ENCODE results near the gene GSG1.

GSG1 gene

DNA sequence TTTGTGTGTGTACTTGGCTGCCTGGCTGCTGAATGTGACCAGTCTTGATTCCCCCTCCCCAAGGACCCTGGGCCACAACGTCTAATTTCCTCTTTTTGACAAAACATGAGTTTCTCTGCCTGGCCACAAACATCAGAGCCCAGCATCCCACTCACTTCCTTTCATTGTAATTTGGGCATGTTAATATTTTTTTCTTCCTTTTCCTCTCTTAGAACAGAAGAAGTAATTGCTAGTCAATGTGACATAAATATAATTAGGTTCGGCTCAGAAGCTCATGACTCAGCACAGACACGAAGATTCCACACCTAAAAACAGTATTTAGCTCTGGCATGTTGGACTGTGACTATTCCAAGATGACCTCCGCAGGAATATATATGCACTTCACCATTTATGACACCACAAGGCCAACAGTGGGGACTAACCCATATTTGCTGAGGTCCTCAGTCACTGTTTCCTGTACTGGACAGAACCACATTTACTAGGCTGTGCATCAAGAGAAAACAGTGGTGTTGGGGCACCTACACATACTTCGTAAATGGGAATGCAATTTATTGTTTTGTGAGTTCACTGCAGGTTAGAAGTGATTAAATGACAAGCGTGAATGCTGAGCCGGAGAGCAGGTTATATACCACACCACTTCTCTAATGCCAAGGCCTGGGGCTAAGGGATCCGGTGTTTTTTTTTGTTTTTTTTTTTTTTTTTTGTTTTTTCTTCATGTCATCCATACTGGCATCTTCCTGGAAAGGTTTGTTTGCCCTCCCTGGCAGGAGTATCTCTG is 4.2 kb downstream of the GSG1 start:
- Histone ChIP-seq H3K9ac (ENCODE audit: insufficient read length, low read depth) (no peak overlapping the region), H3K4me3 (ENCODE audit: insufficient read length, low read depth) (no peak overlapping the region), H3K9me3 (ENCODE audit: insufficient read depth, low read length) (no peaks in the 10 kb centered on the region), H3K27me3 (ENCODE audit: insufficient read depth, insufficient read length) (peaks cover 13% of the 10 kb centered on the region), H3K4me1 (ENCODE audit: insufficient read depth, insufficient read length) (peaks cover 7% of the 10 kb centered on the region), H3K36me3 (ENCODE audit: insufficient read depth, insufficient read length, low read length) (no peaks in the 10 kb centered on the region)
- DNase-seq (ENCODE audit: low read depth, low spot score): no peak
- TF ChIP-seq SUZ12 (IDR thresholded peaks at IDR 0.05; ENCODE audit: extremely low read depth, insufficient read depth, insufficient read length) (no peak), ZNF274 (IDR thresholded peaks at IDR 0.05; ENCODE audit: low read depth, low read length) (no peak), YY1 (IDR thresholded peaks at IDR 0.05; ENCODE audit: insufficient read depth, insufficient read length) (no peak)

DNA sequence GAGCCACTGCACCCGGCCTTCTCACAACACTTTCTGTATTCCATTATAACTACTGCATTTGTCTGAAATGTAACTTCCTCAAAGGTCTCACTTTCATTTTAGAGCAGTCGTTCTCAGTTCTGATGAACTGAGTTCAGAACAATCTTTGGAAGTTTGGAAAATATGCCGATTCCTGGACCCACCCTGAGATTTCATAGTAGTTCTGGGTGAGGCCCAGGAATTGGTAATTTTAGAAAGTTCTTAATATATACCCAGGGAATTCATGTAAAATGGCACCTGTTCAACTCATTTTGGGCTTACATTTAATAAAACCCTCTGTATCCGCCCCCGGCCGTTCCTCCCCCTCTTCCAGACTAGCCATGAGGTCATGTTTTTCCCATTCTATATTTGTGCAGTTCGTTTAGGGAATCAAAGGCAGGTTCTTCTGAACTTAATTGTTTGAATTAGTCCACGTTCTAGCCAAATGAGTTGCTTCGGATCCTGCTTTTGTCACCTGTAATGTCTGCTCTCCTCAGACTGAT is 5.9 kb downstream of the GSG1 start:
- no peak overlapping the region for H3K9ac ChIP-seq (ENCODE audit: insufficient read length, low read depth)
- peaks cover 13% of the 10 kb centered on the region for H3K27me3 ChIP-seq (ENCODE audit: insufficient read depth, insufficient read length)
- H3K4me1 ChIP-seq (ENCODE audit: insufficient read depth, insufficient read length): peaks cover 10% of the 10 kb centered on the region

DNA sequence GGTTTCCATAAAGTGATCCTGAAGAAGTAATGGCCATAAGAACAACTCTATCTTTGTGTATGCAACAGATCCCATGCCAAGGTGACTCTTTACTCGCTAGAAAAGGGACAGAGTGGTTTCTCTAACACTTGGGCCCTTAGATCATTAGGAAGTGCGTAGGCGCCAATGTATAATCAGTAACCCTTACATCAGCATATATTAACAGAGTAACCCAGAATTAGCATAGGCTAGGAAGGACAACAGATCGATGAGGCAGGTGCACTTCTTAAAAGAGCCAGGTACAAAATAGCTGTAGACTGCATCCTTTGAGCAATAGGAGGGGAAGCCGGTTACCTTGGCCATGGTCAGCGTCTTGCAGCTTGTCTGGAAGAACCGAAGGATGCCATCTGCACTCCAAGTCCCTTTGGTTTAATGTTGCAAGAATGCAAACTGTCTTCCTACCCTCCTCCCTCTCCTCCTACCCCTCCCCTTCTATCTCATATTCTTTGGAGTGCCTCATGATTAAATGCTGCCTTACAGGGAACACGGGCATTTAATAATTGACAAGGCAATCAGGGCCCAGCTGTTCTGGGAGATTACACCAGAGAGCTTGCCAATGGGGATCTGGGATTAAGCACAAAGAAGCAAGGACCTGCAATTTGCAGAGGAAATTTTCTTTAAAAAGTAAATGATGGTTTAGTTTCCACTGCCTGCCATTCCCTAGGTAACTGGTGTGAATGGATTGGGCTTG is 8.0 kb downstream of the GSG1 start:
- Histone ChIP-seq H3K27me3 (ENCODE audit: insufficient read depth, insufficient read length) (peaks cover 7% of the 10 kb centered on the region), H3K4me3 (ENCODE audit: insufficient read length, low read depth) (no peak overlapping the region), H3K9ac (ENCODE audit: insufficient read length, low read depth) (no peak overlapping the region), H3K9me3 (ENCODE audit: insufficient read depth, low read length) (no peaks in the 10 kb centered on the region), H3K4me1 (ENCODE audit: insufficient read depth, insufficient read length) (peaks cover 12% of the 10 kb centered on the region), H3K36me3 (ENCODE audit: insufficient read depth, insufficient read length, low read length) (no peaks in the 10 kb centered on the region)
- DNase-seq (ENCODE audit: low read depth, low spot score): no peak
- no peak for TF ChIP-seq ZNF274 (IDR thresholded peaks at IDR 0.05; ENCODE audit: low read depth, low read length)
- no peak for TF ChIP-seq YY1 (IDR thresholded peaks at IDR 0.05; ENCODE audit: insufficient read depth, insufficient read length)

More for the DNA sequence above, 5.9 kb downstream of the GSG1 start:
- DNase-seq (ENCODE audit: low read depth, low spot score): no peak
- TF ChIP-seq ZNF274 (IDR thresholded peaks at IDR 0.05; ENCODE audit: low read depth, low read length) (no peak), SUZ12 (IDR thresholded peaks at IDR 0.05; ENCODE audit: extremely low read depth, insufficient read depth, insufficient read length) (no peak), YY1 (IDR thresholded peaks at IDR 0.05; ENCODE audit: insufficient read depth, insufficient read length) (no peak)
- Histone ChIP-seq H3K9me3 (ENCODE audit: insufficient read depth, low read length) (no peaks in the 10 kb centered on the region), H3K4me3 (ENCODE audit: insufficient read length, low read depth) (no peak overlapping the region), H3K36me3 (ENCODE audit: insufficient read depth, insufficient read length, low read length) (no peaks in the 10 kb centered on the region)

DNA sequence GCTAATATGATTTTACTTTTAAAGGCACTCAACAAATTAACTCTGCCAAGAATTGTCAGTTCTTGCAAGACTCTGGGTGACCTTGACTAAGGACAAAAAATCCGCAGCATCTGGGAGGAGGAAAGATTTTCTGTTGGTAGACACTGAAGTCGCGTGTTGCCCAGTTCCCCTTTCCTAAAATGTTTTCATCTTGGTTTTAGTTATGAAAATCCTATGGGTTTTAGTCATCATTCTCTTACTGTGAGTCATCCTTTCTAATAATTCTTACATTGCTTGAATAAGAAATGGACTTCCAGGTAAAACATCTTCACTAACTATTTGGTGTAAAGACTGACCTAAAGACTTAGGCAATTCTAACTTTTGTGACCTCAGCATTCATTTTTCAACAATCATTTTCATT is 9.1 kb downstream of the GSG1 start:
- Histone ChIP-seq H3K36me3 (ENCODE audit: insufficient read depth, insufficient read length, low read length) (no peaks in the 10 kb centered on the region), H3K4me3 (ENCODE audit: insufficient read length, low read depth) (no peak overlapping the region), H3K9me3 (ENCODE audit: insufficient read depth, low read length) (no peaks in the 10 kb centered on the region), H3K27me3 (ENCODE audit: insufficient read depth, insufficient read length) (no peaks in the 10 kb centered on the region), H3K4me1 (ENCODE audit: insufficient read depth, insufficient read length) (peaks cover 7% of the 10 kb centered on the region), H3K9ac (ENCODE audit: insufficient read length, low read depth) (no peak overlapping the region)
- DNase-seq (ENCODE audit: low read depth, low spot score): no peak
- TF ChIP-seq ZNF274 (IDR thresholded peaks at IDR 0.05; ENCODE audit: low read depth, low read length): no peak
- no peak for TF ChIP-seq SUZ12 (IDR thresholded peaks at IDR 0.05; ENCODE audit: extremely low read depth, insufficient read depth, insufficient read length)
- TF ChIP-seq YY1 (IDR thresholded peaks at IDR 0.05; ENCODE audit: insufficient read depth, insufficient read length): no peak

DNA sequence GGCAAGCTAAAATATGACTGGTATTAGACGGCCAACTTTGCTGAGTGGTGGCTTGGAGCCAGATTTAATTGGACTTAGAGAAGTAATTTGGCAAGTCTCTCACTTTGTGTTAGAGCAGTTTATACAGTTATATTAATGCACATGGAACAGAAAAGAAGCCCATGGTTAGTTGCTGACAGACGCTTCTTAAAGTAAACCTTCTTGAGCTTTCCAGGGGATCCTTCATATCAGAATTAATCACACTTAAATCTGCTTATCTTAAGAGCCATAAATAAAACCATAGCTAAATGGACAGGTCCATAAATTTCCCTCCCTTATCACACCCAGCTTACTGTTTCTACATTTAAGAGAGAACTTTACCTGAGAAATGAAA is 9.6 kb downstream of the GSG1 start:
- H3K9me3 ChIP-seq (ENCODE audit: insufficient read depth, low read length): no peaks in the 10 kb centered on the region
- no peaks in the 10 kb centered on the region for H3K27me3 ChIP-seq (ENCODE audit: insufficient read depth, insufficient read length)
- DNase-seq (ENCODE audit: low read depth, low spot score): no peak
- no peaks in the 10 kb centered on the region for H3K36me3 ChIP-seq (ENCODE audit: insufficient read depth, insufficient read length, low read length)
- H3K4me3 ChIP-seq (ENCODE audit: insufficient read length, low read depth): no peak overlapping the region
- no peak overlapping the region for H3K9ac ChIP-seq (ENCODE audit: insufficient read length, low read depth)
- TF ChIP-seq ZNF274 (IDR thresholded peaks at IDR 0.05; ENCODE audit: low read depth, low read length) (no peak), SUZ12 (IDR thresholded peaks at IDR 0.05; ENCODE audit: extremely low read depth, insufficient read depth, insufficient read length) (no peak)
- peaks cover 10% of the 10 kb centered on the region for H3K4me1 ChIP-seq (ENCODE audit: insufficient read depth, insufficient read length)

DNA sequence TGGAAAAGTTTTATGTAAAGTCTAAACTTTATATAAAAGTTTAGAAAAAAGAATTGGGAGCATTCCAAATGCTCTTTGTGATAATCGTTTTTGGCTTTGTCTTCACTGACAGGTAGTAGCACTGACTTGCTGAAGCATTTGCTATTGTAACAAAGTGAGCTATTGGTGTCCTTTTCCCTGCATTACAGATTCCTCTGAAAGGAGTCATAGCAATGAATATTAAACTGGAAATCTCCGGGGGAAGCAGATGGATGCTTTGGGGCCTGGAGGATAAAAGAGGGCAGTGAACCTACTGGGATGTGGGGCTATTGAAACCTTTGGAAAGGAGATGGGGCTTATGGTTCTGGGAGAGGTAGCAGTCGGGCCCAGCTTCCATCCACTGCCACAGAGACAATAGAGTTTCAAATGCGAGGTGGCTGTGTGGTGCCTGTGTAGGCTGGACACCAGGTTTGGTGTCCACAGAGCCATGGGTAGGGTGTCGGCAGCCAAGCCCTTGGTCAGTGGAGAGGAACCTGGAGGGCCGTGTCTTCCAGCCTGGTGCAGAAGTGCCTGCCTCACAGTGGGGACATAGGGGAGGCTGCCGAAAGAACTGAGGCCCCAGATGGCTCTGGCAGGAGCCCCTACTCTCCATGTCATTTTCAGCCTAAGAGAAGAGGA is 10.1 kb downstream of the GSG1 start:
- no peak for TF ChIP-seq SUZ12 (IDR thresholded peaks at IDR 0.05; ENCODE audit: extremely low read depth, insufficient read depth, insufficient read length)
- no peak for TF ChIP-seq YY1 (IDR thresholded peaks at IDR 0.05; ENCODE audit: insufficient read depth, insufficient read length)
- TF ChIP-seq ZNF274 (IDR thresholded peaks at IDR 0.05; ENCODE audit: low read depth, low read length): no peak
- DNase-seq (ENCODE audit: low read depth, low spot score): no peak
- Histone ChIP-seq H3K27me3 (ENCODE audit: insufficient read depth, insufficient read length) (no peaks in the 10 kb centered on the region), H3K36me3 (ENCODE audit: insufficient read depth, insufficient read length, low read length) (no peaks in the 10 kb centered on the region), H3K9ac (ENCODE audit: insufficient read length, low read depth) (no peak overlapping the region), H3K4me1 (ENCODE audit: insufficient read depth, insufficient read length) (peaks cover 13% of the 10 kb centered on the region), H3K9me3 (ENCODE audit: insufficient read depth, low read length) (no peaks in the 10 kb centered on the region), H3K4me3 (ENCODE audit: insufficient read length, low read depth) (no peak overlapping the region)

DNA sequence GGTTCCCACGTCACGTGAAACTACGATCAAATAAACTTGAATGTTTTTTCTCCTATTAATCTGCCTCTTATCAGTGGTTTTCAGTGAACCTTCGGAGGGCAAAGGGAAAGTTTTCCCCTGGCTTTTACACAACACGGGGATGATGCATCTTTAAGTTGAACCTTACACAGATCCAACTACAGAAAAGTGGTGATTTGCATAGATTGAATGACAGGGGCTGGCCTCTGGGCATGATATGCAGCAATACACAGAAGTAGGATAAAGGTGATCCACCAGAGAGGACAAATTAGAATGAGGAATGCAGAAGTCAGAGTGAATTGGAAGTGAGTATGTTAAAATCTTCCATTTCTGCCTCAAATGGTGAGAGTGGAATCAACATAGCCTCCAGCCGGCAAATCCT is 11.6 kb downstream of the GSG1 start:
- H3K9ac ChIP-seq (ENCODE audit: insufficient read length, low read depth): no peak overlapping the region
- no peaks in the 10 kb centered on the region for H3K9me3 ChIP-seq (ENCODE audit: insufficient read depth, low read length)
- no peak for DNase-seq (ENCODE audit: low read depth, low spot score)
- H3K27me3 ChIP-seq (ENCODE audit: insufficient read depth, insufficient read length): no peaks in the 10 kb centered on the region
- no peak overlapping the region for H3K4me3 ChIP-seq (ENCODE audit: insufficient read length, low read depth)
- peaks cover 21% of the 10 kb centered on the region for H3K4me1 ChIP-seq (ENCODE audit: insufficient read depth, insufficient read length)
- H3K36me3 ChIP-seq (ENCODE audit: insufficient read depth, insufficient read length, low read length): no peaks in the 10 kb centered on the region
- no peak for TF ChIP-seq YY1 (IDR thresholded peaks at IDR 0.05; ENCODE audit: insufficient read depth, insufficient read length)
